ENCODE data around the gene ZNF296. TPM values are rescaled to one million over a fixed set of nuclear protein-coding genes. Genes with fewer than 3 reads are reported as not detected.
A peak's percentile ranks its signal among the peaks of the same experiment; 100 is the strongest.

The ZNF296 gene
- total and polyA plus RNA-seq, 2 of the 13 experiments (the other 11 are each of a cell fraction or from before 2014, with no cell fraction given), result 0.26 to 0.62 TPM

GRCh38 chr19:45079063-45079910, 3.0 kb upstream of the ZNF296 start, which contains the start of gene GEMIN7 (continued):
- no peak for TF ChIP-seq ZNF678 (CRISPR knock-in tag; IDR thresholded peaks at IDR 0.05)
- TF ChIP-seq ZNF777 (CRISPR knock-in tag; IDR thresholded peaks at IDR 0.05), result peak; percentile 76
- peak; percentile 64; the same call in 1 of the 2 replicates for TF ChIP-seq MYPOP (CRISPR knock-in tag; IDR thresholded peaks at IDR 0.05)
- TF ChIP-seq ZNF724P (CRISPR knock-in tag; IDR thresholded peaks at IDR 0.05; ENCODE audit: borderline replicate concordance), result peak; percentile 58; the same call in 1 of the 2 replicates
- TF ChIP-seq FOXA3 (CRISPR knock-in tag; IDR thresholded peaks at IDR 0.05), result peak; percentile 77
- TF ChIP-seq FOXC1 (CRISPR knock-in tag; IDR thresholded peaks at IDR 0.05; ENCODE audit: borderline replicate concordance), result peak; percentile 93
- TF ChIP-seq NFIB (CRISPR knock-in tag; IDR thresholded peaks at IDR 0.05; ENCODE audit: borderline replicate concordance), result no peak
- peak; percentile 65; the same call in 1 of the 2 replicates for TF ChIP-seq ZNF501 (CRISPR knock-in tag; IDR thresholded peaks at IDR 0.05)
- 0 out of 2 replicates have a peak, but pooled peaks have one; percentile 37 for TF ChIP-seq ZBTB49 (CRISPR knock-in tag; IDR thresholded peaks at IDR 0.05; ENCODE audit: borderline replicate concordance)
- TF ChIP-seq ZNF709 (CRISPR knock-in tag; IDR thresholded peaks at IDR 0.05), result peak; percentile 95
- no peak for TF ChIP-seq GLMP (CRISPR knock-in tag; IDR thresholded peaks at IDR 0.05; ENCODE audit: borderline replicate concordance)
- no peak for TF ChIP-seq KDM1A (CRISPR knock-in tag; IDR thresholded peaks at IDR 0.05)
- TF ChIP-seq ZNF44 (CRISPR knock-in tag; IDR thresholded peaks at IDR 0.05), result no peak
- 0 out of 2 replicates have a peak, but pooled peaks have one; percentile 78 for TF ChIP-seq ZFP62 (CRISPR knock-in tag; IDR thresholded peaks at IDR 0.05)
- no peak for TF ChIP-seq ATM (IDR thresholded peaks at IDR 0.05; ENCODE audit: borderline replicate concordance)
- peak; percentile 95 for TF ChIP-seq PHF20 (CRISPR knock-in tag; IDR thresholded peaks at IDR 0.05)
- peak; percentile 53; the same call in 1 of the 2 replicates for TF ChIP-seq ZNF335 (CRISPR knock-in tag; IDR thresholded peaks at IDR 0.05)
- TF ChIP-seq ZNF530 (CRISPR knock-in tag; IDR thresholded peaks at IDR 0.05; ENCODE audit: low read depth), result no peak
- no peak for TF ChIP-seq CREM (IDR thresholded peaks at IDR 0.05)
- TF ChIP-seq CREM (CRISPR knock-in tag; IDR thresholded peaks at IDR 0.05), result no peak
- peak; percentile 74 for TF ChIP-seq SRY (CRISPR knock-in tag; IDR thresholded peaks at IDR 0.05)
- TF ChIP-seq RARG (CRISPR knock-in tag; IDR thresholded peaks at IDR 0.05; ENCODE audit: low read depth), result no peak
- no peak for TF ChIP-seq RBAK (CRISPR knock-in tag; IDR thresholded peaks at IDR 0.05)
- no peak for TF ChIP-seq MAFG (CRISPR knock-in tag; IDR thresholded peaks at IDR 0.05)
- TF ChIP-seq ZNF333 (CRISPR knock-in tag; IDR thresholded peaks at IDR 0.05; ENCODE audit: borderline replicate concordance), result no peak
- no peak; the same call in 1 of the 2 replicates for TF ChIP-seq ZNF580 (CRISPR knock-in tag; IDR thresholded peaks at IDR 0.05; ENCODE audit: borderline replicate concordance, low read depth)
